HuH-7.5 (cell line): ENCODE measurements around the gene TRIO.

ENCODE experiments used
- DNase-seq: peaks from one replicate; pipeline ENCODE4 v3.0.0; 2011; ENCODE audit warnings: low spot score

Gene TRIO

DNA sequence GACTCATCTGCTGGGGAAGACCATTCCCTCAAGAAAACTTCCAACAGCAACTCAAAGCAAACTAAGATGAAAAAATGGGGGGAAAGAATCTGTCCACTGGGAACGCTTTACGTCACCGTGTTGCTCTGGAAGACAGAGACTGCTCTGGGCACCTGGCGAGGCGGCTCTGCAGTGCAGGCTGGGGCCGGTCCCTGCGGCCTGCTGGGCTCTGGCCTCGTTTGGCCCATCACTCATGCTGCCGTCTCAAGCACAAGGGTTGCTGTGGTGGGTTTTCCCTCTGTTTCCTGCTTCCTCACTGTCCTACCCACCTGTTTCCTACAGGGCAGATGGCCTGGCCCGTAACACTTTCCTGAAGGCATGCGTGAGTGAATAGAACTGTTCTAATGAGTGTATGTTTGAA, 345.6 kb downstream of the TRIO start:
- DNase-seq = no peak

DNA sequence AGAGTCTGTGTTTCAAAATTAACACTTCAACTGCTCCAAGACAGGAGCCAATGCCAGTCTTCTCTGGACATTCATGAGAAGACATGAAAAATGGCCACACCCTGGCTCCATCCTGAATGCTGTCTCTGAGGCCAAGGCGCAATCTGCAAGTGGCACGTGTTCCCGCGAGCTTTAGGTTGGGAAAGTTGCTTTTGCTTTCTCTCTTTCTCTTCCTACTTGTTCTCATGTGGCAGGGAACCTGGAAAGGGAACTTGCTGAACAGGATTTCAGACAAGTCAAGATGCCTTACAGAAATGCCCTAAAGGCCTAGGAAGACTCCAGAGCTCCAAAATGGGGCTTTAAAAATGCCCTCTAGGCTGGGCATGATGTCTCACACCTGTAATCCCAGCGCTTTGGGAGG, 346.5 kb downstream of the TRIO start:
- no peak for DNase-seq

DNA sequence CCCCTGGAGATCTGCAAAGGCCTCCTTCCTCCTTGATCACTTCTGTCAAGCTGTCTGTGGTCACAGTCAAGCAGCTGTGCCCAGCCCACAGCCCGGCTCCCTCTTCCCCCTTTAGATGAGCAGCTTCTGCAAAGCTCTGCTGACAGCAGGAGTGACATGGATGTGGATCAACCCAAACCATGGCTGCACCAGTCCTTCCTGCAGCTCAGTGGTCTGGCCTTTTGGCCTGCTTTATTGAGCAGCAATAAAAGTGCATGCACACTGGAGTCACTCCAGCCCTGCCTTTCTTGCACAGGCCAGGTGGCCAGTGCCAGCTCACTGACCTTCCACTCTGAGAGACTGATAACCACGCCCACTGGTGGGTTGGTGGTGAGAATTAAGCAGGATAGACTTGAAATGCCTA, 347.2 kb downstream of the TRIO start:
- no peak for DNase-seq

DNA sequence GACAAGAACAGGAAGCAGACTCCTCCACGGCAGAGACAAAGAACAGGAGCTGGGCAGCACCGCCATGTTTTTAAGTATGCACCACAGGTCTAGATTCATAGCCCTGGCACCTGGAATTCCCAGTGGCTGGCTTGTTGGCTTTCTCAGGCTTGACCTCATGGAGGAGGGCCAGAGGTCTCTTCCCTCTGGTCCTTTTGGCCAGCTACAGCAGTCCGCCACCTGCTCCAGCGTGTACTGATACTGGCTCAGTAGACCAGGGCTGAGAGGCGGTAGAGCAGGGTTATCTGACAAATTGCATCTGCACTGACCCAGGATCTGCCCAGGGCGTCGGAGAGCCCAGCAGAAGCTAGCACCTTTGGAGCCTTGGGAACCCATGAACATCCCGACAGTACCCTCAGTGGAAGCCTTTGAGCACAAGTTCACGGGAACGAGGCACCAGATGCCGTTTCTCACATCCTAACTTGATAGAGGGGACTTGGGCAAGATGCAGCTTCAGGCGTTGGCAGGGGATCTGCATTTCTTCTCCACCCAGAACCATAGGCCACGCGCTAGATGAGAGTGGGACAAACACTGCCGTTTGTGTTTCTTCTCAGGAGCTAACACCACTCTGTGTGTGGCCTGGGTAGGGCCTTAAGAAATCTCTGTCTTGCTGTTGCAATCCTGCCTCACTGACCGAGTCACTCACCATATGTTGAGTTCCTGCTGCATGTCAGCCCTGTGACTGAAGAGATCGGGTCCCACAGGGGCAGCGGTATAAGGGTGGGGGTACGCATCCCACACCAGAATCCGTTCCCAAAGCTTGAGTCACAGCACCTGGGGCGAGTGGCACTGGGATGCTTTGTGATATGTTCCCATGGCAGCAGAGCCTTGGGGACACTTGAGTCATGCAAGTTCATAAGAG, 348.1 kb downstream of the TRIO start:
- no peak for DNase-seq

DNA sequence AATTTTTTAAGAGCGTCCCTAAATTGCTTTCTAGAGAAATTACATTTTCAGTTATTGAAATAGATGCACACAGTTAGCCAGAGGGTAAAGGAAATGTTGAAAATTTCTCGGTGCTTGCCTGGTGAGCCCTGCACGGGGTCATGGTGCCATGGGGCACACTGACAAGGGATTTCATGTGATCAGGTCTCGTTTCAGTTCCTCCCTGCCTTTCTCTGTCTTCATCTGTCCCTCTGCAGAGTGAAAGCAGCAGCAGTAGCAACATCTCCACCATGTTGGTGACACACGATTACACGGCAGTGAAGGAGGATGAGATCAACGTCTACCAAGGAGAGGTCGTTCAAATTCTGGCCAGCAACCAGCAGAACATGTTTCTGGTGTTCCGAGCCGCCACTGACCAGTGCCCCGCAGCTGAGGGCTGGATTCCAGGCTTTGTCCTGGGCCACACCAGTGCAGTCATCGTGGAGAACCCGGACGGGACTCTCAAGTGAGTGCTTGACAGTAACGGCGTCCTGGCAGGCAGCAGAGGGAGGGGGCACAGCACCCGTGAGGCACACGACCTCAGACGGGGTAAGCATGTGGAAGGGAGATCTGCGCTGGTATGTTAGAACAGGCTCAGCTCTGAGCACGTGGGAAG, 349.3 kb downstream of the TRIO start:
- no peak for DNase-seq

DNA sequence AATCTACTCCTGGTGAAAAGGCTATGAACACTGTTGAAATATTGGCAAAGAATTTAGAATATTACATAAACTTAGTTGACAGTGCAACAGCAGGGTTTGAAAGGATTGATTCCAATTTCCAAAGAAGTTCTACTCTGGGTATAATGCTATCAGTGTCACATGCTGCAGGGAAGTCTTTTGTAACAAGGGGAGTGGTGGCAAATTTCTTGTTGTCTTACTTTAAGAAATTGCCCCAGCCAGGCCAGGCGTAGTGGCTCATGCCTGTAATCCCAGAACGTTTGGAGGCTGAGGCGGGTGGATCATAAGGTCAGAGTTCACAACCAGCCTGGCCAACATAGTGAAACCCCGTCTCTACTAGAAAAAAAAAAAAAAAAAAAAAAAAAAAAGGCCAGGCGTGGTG, 352.2 kb downstream of the TRIO start:
- DNase-seq = no peak

DNA sequence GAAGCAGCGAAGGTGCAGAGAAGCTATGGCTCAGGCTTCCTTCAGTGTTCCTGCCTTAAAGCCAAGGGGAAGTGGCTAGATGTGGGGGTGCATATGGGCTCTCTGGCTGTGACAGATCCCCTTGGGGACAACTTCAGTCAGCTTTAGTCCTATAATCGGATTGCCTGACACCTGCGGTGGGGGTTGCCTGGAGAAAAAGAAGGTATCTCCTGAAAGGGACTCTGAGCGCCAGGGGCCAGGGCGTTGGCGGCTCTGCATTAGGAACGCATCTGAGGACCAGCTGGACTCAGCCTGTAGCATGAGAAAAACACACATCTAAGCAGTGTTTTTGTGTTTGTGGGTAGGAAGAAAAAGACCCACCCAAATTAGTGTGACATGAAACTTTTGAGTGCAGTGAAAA, 354.2 kb downstream of the TRIO start:
- no peak for DNase-seq

DNA sequence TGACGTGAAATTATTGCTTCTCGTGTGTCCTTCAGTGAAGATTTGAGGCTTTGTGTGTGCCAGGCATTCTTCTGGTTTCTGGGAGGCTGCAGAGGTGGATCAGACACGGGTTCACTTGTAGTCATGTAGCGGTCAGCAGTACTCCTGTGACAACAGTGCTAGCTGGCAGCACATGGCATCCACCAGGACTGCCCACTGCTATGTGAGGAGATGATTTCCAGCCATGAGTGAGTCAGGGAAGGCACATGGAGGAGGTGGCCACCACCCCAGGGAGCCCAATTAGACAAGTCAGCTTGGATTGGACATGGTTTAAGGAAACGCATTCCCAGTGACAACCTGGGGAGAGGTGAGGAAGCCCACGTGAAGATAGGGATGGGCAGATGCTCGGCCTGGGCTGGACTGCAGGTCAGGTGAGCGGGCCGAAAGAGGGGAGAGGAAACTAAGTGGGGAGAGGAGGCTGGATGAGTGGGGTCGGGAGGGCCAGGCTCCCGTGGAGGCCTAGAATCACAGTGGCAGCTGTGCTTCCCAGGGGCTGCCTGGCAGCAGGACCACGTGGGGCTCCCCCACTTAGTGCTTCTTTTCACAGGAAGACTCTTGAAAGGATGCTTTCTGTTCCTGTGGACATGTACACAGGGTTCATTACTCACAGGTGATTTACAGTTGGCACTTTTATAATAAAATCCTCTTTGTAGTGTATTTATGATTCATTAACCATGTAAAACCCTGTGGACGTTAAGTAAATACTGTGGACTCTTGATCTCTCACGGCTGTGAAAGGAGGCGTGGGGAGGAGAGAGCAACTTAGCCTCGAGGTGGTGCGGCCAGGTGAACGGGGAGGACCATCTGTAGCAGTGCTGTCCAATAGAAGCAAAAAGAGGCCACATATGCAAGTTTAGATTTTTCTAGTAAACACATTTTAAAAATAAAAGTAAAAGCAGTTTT, 358.5 kb downstream of the TRIO start:
- no peak for DNase-seq

DNA sequence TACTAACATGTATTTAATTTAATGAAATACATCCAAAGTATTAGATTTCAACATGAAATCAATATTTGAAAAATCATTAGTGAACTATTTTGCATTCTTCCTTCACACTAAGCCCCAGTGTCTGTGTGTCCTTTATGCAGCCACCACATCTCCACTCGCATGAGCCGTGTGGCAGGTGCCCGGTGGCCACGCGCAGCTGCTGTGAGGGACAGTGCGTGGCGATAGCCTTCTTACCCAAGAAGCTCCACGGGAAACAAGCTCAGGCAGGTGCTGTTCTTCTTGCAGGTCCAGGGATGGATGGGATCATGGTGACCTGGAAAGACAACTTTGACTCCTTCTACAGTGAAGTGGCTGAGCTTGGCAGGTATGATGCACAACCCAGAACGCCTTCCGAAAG, 359.1 kb downstream of the TRIO start:
- no peak for DNase-seq

DNA sequence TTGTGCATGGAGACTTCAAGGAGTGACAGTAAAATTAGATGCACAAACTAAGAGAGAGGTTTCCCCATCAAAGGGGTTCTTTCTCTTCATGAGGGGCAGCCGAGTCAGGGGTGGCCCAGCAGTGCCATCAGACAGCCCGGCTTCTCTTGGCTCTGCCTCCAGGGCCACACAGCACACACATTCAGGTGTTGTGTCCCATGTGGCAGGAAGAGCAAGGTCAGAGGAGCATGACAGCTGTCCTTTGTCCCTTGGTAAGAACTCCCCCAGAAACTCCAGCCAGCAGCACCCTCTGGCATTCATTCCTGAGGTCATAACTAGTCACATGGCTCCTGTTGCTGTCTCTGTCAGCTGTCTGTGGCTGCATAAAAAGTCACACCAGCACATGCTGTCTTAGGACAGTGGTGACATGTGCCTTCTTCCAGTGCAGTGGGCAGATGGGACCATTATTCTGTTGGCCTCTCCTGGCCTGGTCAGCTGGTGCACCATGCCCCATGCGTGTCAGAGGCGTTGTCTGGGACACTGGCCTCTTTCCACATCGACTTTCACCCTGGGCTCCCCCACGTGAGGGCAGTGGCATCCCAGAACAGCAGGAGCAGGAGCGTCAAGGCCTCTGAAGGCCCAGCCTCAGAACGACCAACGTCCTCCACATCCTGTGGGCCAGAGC, 360.0 kb downstream of the TRIO start:
- DNase-seq = no peak

DNA sequence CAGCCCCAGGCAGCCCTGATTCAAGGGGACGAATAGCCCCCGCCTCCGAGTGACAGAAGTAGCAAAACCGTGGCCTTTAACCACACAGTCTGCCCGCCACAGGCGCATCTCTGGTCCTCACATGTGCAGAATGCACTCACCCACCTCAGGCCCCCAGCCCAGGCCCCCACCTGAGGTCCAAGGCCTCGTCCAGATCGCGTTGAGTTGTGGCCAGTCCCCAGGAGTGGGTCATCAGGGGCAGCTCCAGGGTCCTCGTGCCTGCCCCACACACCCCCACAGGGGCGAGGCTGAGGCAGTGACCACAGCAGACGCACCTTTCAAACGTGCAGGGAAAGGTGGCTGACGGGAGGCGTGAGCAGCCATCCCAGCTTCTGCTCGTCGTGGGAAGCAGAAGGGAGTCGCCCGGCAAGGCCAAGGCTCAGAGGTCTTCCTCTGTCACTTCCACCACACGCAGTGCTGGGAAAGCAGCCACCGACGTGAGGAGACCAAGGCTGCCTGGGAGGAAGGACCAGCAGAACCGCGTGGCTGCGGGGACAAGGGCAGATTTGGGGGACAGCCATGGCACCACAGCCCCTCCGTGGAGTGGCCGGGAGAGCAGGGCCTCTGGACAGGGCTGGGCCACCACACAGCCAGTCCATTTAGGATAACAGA, 360.7 kb downstream of the TRIO start:
- DNase-seq = no peak

DNA sequence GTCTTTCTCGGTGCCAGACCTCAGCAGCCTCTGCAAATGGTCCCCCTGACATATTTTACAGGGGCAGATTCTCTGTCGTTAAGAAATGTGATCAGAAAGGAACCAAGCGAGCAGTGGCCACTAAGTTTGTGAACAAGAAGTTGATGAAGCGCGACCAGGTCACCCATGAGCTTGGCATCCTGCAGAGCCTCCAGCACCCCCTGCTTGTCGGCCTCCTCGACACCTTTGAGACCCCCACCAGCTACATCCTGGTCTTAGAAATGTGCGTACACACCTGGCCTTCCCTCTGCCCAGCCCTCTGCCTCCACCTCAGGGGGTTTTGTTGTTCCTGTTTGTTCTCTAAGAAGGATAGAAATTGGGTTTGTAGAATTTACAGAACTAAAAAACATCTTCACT, 361.2 kb downstream of the TRIO start:
- no peak for DNase-seq

DNA sequence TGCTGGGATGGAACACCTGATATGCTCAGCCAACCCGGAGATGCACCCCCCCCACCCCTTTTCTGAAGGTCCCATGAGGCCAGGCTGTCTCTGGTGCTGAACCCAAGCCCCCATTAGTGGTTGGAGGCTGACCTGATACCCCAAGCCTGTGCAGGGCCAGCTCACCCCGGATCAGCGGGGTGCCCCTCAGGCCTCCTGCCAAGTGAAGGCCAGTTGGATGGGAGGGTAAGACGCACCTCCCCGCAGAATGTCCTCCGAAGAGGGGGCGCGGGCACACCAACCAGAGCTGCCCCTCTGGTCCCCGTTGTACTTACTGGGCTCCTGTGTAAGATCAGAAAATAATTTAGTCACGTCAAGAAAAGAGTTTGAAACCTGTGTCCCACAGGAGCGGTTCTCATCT, 361.7 kb downstream of the TRIO start:
- DNase-seq = no peak

DNA sequence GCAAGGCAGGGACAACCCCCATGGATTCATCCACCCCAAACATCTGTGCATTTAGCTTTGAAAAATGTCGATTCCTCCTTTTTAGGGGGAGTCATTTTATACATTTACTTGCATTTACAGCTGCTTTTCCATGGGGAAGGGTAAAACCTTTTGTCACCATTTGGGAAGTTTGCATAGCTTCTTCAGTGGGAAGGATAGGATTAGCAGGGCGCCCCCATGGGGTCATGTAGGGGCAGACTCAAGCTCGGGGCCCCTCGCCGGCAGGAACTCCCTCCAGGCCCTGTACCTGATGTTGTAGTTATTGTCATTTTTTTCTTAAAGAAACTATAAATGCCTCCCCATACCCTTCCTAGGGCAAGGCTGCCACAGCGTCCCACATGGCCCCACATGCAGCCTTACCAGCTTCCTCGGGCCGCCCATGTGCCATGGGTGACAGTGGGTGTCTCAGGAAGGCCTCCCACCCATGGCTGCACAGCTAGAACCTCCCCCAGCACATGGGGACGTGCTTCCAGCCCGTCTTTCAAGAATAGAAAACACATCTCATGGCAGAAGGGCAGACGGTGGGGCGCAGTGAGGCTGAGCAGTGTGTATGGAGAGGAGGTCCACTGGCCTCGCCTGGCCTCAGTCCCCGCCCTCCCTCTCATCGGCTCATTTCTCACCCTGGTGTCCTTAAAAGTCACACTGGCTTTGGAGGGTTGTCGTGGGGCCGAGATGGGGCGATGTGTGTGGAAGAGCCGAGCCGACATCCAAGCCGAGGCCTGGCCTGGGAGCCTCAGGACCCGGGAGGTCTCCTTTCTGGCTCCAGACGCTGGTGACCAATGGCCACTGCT, 362.4 kb downstream of the TRIO start:
- DNase-seq = no peak

DNA sequence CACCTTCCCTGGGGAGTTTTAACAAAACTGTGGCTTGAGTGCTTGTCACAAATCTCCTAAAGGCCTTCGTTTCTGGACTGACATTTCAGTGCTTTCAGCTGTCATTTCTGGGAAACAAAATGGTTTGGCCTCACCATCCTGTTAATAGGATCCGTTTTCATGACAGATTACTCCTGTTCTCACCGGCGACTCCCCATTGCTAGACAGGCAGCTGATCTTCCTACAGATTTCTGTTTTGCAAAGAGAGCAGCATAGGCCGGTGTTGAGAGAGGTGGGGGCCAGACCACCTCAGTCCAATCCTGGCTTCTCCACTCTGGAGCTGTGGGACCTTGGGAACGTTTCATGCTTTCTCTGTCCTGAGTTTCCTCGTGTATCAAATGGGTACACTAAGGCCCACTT, 363.0 kb downstream of the TRIO start:
- DNase-seq = no peak

DNA sequence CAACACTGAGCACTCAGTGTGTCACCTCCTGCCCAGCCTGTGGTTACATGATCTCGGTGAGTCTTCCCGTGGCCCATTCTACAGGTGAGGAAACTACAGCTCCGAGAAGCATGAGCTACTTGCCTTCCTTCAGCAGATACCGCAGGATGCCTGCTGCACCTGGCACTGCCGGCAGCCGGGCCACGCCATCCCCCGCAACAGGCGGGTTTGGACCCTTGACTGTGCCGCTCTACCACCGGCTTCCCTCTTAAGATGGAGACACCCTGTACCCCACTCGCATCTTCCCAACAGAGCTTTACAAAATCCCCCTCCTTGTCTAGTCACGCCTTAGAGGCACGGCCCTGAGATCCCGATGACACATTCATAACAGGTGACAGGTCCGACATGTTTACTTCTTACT, 363.5 kb downstream of the TRIO start:
- no peak for DNase-seq

DNA sequence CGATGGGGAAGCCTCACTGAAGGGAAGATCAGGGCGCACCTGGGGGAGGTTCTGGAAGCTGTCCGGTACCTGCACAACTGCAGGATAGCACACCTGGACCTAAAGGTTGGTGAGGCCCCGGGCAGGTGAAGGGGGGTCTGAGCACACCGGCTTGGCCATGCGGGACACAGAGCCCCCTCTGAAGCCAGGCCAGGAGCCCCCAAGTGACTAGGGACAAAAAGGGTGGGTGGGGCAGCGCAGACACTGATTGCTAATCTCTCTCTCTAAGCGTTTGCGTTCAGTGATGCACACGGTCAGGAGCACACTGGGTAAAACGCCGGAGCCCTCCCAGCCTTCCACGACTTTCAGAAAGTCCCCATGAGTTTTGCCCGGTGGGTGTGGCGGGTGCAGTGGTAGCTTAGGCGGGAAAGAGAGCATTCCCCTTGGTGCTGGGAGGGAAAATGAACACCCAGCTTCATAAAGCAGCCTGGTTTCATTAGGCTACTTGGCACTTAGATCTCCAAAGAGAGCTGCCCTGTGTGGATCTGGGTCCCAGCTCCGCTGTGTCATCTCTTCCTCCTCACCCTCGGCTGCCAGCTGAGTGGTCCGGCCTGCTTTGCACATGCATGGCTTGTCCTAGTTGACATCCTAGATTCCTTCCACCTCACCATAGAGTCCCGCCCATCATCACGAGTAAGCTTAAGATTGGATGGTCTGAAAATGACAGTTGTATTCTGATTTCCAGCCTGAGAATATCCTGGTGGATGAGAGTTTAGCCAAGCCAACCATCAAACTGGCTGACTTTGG, 364.2 kb downstream of the TRIO start:
- DNase-seq = no peak

DNA sequence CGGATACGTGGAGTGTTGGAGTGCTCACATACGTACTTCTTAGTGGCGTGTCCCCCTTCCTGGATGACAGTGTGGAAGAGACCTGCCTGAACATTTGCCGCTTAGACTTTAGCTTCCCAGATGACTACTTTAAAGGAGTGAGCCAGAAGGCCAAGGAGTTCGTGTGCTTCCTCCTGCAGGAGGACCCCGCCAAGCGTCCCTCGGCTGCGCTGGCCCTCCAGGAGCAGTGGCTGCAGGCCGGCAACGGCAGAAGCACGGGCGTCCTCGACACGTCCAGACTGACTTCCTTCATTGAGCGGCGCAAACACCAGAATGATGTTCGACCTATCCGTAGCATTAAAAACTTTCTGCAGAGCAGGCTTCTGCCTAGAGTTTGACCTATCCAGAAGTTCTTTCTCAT, 364.9 kb downstream of the TRIO start:
- DNase-seq = no peak

DNA sequence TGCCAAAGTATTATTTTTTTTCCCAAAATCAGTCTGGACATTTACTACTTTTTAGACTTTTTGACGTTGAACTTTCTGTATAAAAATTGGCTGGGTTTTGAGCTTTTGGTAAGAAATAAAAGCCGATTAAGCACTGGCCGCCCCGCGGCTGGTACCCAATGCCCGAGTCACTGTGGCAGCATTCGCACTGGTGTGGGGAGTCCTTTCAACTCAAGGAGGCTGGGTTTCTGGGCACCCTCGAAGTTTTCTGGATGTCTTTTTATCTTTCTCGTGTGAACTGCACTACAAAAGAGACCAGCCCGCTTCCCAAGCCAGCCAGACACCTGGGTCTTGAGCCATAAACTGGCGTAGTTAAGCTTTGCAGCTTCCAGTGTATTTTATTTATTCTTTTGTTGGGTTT, 366.4 kb downstream of the TRIO start:
- DNase-seq = no peak

DNA sequence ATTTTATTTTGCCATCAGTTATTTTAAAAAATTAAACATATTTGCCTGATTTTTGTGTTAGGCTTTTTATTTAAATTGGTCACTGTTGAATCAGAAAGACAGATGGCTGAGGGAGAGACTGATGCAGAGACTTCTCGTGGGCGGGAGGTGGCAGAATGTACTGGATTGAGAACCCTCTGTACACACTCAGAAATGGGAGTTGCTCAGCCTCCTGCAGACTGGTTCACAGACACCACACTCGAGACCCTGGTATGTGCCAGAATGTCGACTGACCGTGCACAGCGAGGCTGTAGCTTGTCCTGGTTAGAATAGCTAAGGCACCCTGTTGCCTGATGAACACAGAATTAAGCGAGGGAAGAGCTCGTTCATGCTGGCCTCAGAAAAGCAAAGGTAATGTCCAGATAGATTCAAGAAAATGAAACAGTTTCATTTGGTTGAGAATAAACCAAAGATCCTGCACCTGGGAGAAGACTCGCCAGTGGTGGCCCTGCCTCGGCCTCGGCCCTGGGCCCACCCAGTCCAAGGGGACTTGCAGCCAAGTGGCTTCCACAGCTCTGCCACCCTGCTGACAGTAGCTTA, 367.1 kb downstream of the TRIO start:
- DNase-seq = no peak
